IMR-90 (cell line): Measurements from ENCODE around the gene LARP4B. TPM values are rescaled to one million over a fixed set of nuclear protein-coding genes. Genes with fewer than 3 reads are reported as not detected.
A peak's percentile ranks its signal among the peaks of the same experiment; 100 is the strongest.

ENCODE experiments used
- ATAC-seq: fragments of 200-7000 bp; cut with Tn5 transposase; 2 replicates; pipeline ENCODE4 v1.9.1; 2020; ENCODE audit warnings: low read depth, mild to moderate bottlenecking, moderate library complexity
- BruUV-seq: library from RNA; stranded (reverse); fragments of 400-500 nt; replicated peaks from 2 replicates; lab custom pipeline; 2021; lab: Mats Ljungman, UMichigan
- CTCF ChIA-PET: fragments of 300-600 bp; formaldehyde crosslinking; extraction: SDS; loops from one replicate; lab custom pipeline; 2021; ENCODE audit warnings: antibody characterized with exemption; lab: Yijun Ruan, JAX
- POLR2A ChIA-PET: fragments of 300-600 bp; sonication (Branson Sonifier 250); formaldehyde crosslinking; loops from one replicate; lab custom pipeline; 2022; ENCODE audit warnings: antibody characterized with exemption; ENCODE audit not compliant: unreplicated experiment; lab: Charles Lee
- DNase-seq: peaks from one replicate; pipeline ENCODE4 v3.0.0; 2013
- H2AFZ ChIP-seq: replicated peaks from 2 replicates; pipeline ENCODE3; 2013; ENCODE audit warnings: low read length, mild to moderate bottlenecking; ENCODE audit not compliant: poor library complexity
- H2AK5ac ChIP-seq: 2 replicates; pipeline ENCODE4 v1.6.1; 2013; ENCODE audit warnings: low read depth, low read length, inconsistent platforms
- H2AK9ac ChIP-seq: replicated peaks from 2 replicates; pipeline ENCODE3; 2013; ENCODE audit warnings: mild to moderate bottlenecking, low read depth, low read length, moderate library complexity; ENCODE audit not compliant: poor library complexity
- H2BK120ac ChIP-seq: 2 replicates; pipeline ENCODE4 v1.6.1; 2013; ENCODE audit warnings: low read depth, low read length, inconsistent platforms
- H2BK15ac ChIP-seq: 3 replicates; pipeline ENCODE4 v1.6.1; 2013; ENCODE audit warnings: low read depth, low read length, inconsistent platforms
- H2BK20ac ChIP-seq: 2 replicates; pipeline ENCODE4 v1.6.1; 2013; ENCODE audit warnings: low read depth, mild to moderate bottlenecking, inconsistent platforms, low read length, moderate library complexity
- H2BK5ac ChIP-seq: 2 replicates; pipeline ENCODE4 v1.6.1; 2013; ENCODE audit warnings: mild to moderate bottlenecking, low read depth, low read length, inconsistent platforms; ENCODE audit not compliant: poor library complexity, severe bottlenecking
- H3K14ac ChIP-seq: replicated peaks from 2 replicates; pipeline ENCODE4 v1.6.1; 2013; ENCODE audit warnings: low read depth, low read length, inconsistent platforms
- H3K18ac ChIP-seq: 2 replicates; pipeline ENCODE4 v1.6.1; 2013; ENCODE audit warnings: low read depth, low read length, control low read depth
- H3K23ac ChIP-seq: 2 replicates; pipeline ENCODE4 v1.6.1; 2013; ENCODE audit warnings: low read depth, low read length, inconsistent platforms
- H3K27ac ChIP-seq: 2 replicates; pipeline ENCODE4 v1.5.1; 2013; ENCODE audit warnings: mild to moderate bottlenecking, control low read depth, low read length; ENCODE audit not compliant: insufficient read depth
- H3K27me3 ChIP-seq: 2 replicates; pipeline ENCODE4 v1.6.1; 2013; ENCODE audit warnings: low read length; ENCODE audit not compliant: control insufficient read depth, insufficient read depth
- H3K36me3 ChIP-seq: 2 replicates; pipeline ENCODE4 v1.6.1; 2013; ENCODE audit warnings: low read length, mixed read lengths; ENCODE audit not compliant: control insufficient read depth, insufficient read depth
- H3K4ac ChIP-seq: 2 replicates; pipeline ENCODE4 v1.6.1; 2013; ENCODE audit warnings: low read depth, low read length, inconsistent platforms
- H3K4me1 ChIP-seq: 2 replicates; pipeline ENCODE4 v1.6.1; 2013; ENCODE audit warnings: low read length, mixed read lengths; ENCODE audit not compliant: control insufficient read depth, insufficient read depth
- H3K4me2 ChIP-seq: 2 replicates; pipeline ENCODE4 v1.6.1; 2013; ENCODE audit warnings: low read depth, mild to moderate bottlenecking, control low read depth, low read length, moderate library complexity
- H3K4me3 ChIP-seq: 2 replicates; pipeline ENCODE4 v1.5.1; 2013; ENCODE audit warnings: low read depth, mild to moderate bottlenecking, control low read depth, low read length, moderate library complexity; ENCODE audit not compliant: insufficient read depth
- H3K56ac ChIP-seq: 2 replicates; pipeline ENCODE4 v1.6.1; 2013; ENCODE audit warnings: low read length, inconsistent platforms; ENCODE audit not compliant: insufficient read depth; ENCODE audit errors: extremely low read depth
- H3K79me1 ChIP-seq, 2 experiments: 2 replicates each; pipeline ENCODE4 v1.6.1; 2013; ENCODE audit warnings: low read length in 2 of 2, inconsistent platforms in 1 of 2, low read depth in 1 of 2
- H3K9ac ChIP-seq: 2 replicates; pipeline ENCODE4 v1.6.1; 2013; ENCODE audit warnings: low read depth, low read length, control low read depth
- H3K9me1 ChIP-seq: 2 replicates; pipeline ENCODE4 v1.6.1; 2013; ENCODE audit warnings: low read length, inconsistent platforms; ENCODE audit not compliant: insufficient read depth
- H3K9me3 ChIP-seq: 2 replicates; pipeline ENCODE4 v1.6.1; 2013; ENCODE audit warnings: low read length; ENCODE audit not compliant: control insufficient read depth, insufficient read depth
- H4K20me1 ChIP-seq: 2 replicates; pipeline ENCODE4 v1.6.1; 2013; ENCODE audit warnings: low read length, inconsistent platforms; ENCODE audit not compliant: insufficient read depth
- H4K5ac ChIP-seq: 2 replicates; pipeline ENCODE4 v1.6.1; 2013; ENCODE audit warnings: mild to moderate bottlenecking, low read depth, low read length, control low read depth
- H4K8ac ChIP-seq, 2 experiments: 2 replicates each; pipeline ENCODE4 v1.6.1; 2013; ENCODE audit warnings: low read depth in 2 of 2, low read length in 2 of 2, control low read depth in 1 of 2, inconsistent platforms in 1 of 2
- H4K91ac ChIP-seq: 2 replicates; pipeline ENCODE4 v1.6.1; 2013; ENCODE audit warnings: low read depth, low read length, inconsistent platforms; ENCODE audit not compliant: insufficient read depth
- BHLHE40 ChIP-seq: fragments of 150-350 bp; IDR thresholded peaks from 2 replicates; pipeline ENCODE4 v1.6.1; 2016; ENCODE audit warnings: mild to moderate bottlenecking, low read depth, low read length
- CEBPB ChIP-seq: IDR thresholded peaks from 2 replicates; pipeline ENCODE4 v1.6.1; 2012; ENCODE audit warnings: low read depth, low read length, improper control_type of control experiment
- CHD1 ChIP-seq: IDR thresholded peaks from 2 replicates; pipeline ENCODE4 v1.6.1; 2012; ENCODE audit warnings: low read depth, low read length, improper control_type of control experiment
- FOS ChIP-seq: fragments of 150-350 bp; IDR thresholded peaks from 2 replicates; pipeline ENCODE4 v1.6.1; 2016; ENCODE audit warnings: low read depth, low read length
- MAFK ChIP-seq: IDR thresholded peaks from 2 replicates; pipeline ENCODE4 v1.6.1; 2012; ENCODE audit warnings: low read depth, low read length, improper control_type of control experiment
- MAZ ChIP-seq: IDR thresholded peaks from 2 replicates; pipeline ENCODE4 v1.6.1; 2012; ENCODE audit warnings: low read depth, mild to moderate bottlenecking, low read length, improper control_type of control experiment, moderate library complexity, borderline replicate concordance
- MXI1 ChIP-seq: IDR thresholded peaks from 2 replicates; pipeline ENCODE4 v1.6.1; 2012; ENCODE audit warnings: low read depth, mild to moderate bottlenecking, low read length, moderate library complexity, borderline replicate concordance
- NFE2L2 ChIP-seq: fragments of 150-350 bp; IDR thresholded peaks from 2 replicates; pipeline ENCODE4 v1.6.1; 2016; ENCODE audit warnings: low read depth, mild to moderate bottlenecking, low read length
- POLR2A ChIP-seq: IDR thresholded peaks from 2 replicates; pipeline ENCODE4 v1.6.1; 2012; ENCODE audit warnings: mild to moderate bottlenecking, low read depth, low read length
- RAD21 ChIP-seq: IDR thresholded peaks from 2 replicates; pipeline ENCODE4 v1.6.1; 2012; ENCODE audit warnings: low read length, improper control_type of control experiment
- RCOR1 ChIP-seq: IDR thresholded peaks from 2 replicates; pipeline ENCODE4 v1.6.1; 2012; ENCODE audit warnings: mild to moderate bottlenecking, low read length, improper control_type of control experiment; ENCODE audit not compliant: insufficient replicate concordance
- SMC3 ChIP-seq: fragments of 150-350 bp; IDR thresholded peaks from 2 replicates; pipeline ENCODE4 v1.6.1; 2016; ENCODE audit warnings: low read depth, mild to moderate bottlenecking, antibody characterized with exemption, low read length, moderate library complexity
- WGBS, 2 experiments: methylation state at CpG; one replicate each; pipeline versions ENCODE4 v1.1.5 to v1.1.7; 2013; ENCODE audit warnings: missing lambda C conversion rate in 2 of 2; ENCODE audit not compliant: insufficient read length in 1 of 2; ENCODE audit errors: extremely low coverage in 2 of 2; 5-methylcytosine and 5-hydroxymethylcytosine counted together
- dilution Hi-C: fragments of 300-500 bp; cut with HindIII; formaldehyde crosslinking; loops from one replicate; pipeline ENCODE4 v1.14.3; 2018; ENCODE audit warnings: low sequenced_read_pairs; ENCODE audit not compliant: unreplicated experiment
- in situ Hi-C: fragments of 300-500 bp; cut with MboI; formaldehyde crosslinking; loops from 3 replicates; pipeline ENCODE4 v1.14.3; 2019; ENCODE audit warnings: low sequenced_read_pairs, inconsistent platforms, mixed read lengths
- intact Hi-C: fragments of 100-400 bp; cut with micrococcal nuclease; formaldehyde crosslinking; loops from 2 replicates; pipeline ENCODE4 v1.10.0; 2022
- polyA plus RNA-seq, 3 experiments: library from polyadenylated mRNA; depleted of rRNA; stranded (reverse); fragments of >200 nt; gene quantifications; 2 replicates each; pipeline ENCODE4 v1.2.3, GENCODE V29; 2012; ENCODE audit warnings: low replicate concordance in 1 of 3
- total RNA-seq: library from RNA; depleted of rRNA; stranded (reverse); fragments of >200 nt; gene quantifications from 2 replicates; pipeline ENCODE4 v1.2.3, GENCODE V29; 2012
- TF ChIP-seq, protein P1 (sequence below): fragments of 150-350 bp; IDR thresholded peaks from 2 replicates; pipeline ENCODE4 v1.6.1; 2016; ENCODE audit warnings: low read depth, mild to moderate bottlenecking, low read length, moderate library complexity, borderline replicate concordance
- TF ChIP-seq, protein P2 (sequence below): fragments of 150-350 bp; IDR thresholded peaks from 2 replicates; pipeline ENCODE4 v1.6.1; 2017; ENCODE audit warnings: mild to moderate bottlenecking, antibody characterized with exemption, low read length, low read depth
- TF ChIP-seq, protein P3 (sequence below): conservative IDR thresholded peaks from 2 replicates; pipeline ENCODE4 v1.5.1; 2012; ENCODE audit warnings: mild to moderate bottlenecking, low read depth, low read length, improper control_type of control experiment

Gene LARP4B
- total and polyA plus RNA-seq, 2 of the 4 experiments (the other 2 are of a cell fraction) = 24.3 to 25.5 TPM

DNA sequence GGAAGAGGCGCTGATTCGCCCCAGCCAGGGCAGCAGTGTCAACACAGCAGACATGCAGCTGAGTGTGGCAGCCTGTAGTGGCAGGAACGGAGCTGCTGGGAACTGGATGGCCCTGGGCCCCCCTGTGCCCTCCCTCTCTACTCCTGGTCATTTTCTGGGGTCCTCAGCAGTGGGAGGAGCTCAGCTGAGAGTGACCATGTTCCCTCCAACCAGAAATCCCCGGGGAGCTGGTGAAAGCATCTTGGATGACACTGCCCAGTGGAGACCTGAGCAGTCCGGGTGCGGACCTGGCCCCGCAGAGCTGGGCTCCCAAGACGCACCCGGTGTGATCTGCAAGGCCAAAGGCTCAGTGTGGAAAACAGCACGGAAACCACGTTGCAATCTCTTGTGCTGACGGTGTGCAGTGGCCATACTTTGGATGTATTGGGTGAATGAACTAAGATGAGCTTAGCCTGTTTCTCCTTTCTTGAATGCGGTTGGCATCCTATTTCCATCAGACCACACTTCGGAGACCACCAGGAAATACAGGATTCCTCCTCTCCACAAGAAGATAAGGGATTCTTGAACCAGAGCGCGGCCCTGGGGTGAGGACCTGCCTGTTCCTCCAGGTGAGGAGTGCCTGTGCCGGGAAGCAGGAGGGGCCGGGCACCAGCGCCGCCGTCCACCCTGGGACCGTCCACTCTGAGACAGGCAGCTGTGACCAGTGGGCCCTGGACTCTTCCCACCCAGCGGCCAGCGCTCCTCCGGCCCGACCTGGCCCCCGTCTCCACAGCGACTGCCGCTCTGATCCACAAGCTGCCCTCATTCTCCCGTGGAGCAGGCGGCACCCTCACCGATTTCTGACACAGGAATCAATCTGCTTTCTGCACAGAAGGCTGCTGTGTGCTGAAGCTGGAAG is 148.5 kb downstream of the LARP4B start:
- Histone ChIP-seq H3K9me1 (no peaks in the 10 kb centered on the region), H3K18ac (no peak overlapping the region), H2AFZ (peak overlapping the region; percentile 19), H3K56ac (no peak overlapping the region), H2BK5ac (no peak overlapping the region), H3K4me1 (peaks cover 5% of the 10 kb centered on the region), H2BK15ac (no peak overlapping the region), H4K20me1 (no peaks in the 10 kb centered on the region), H3K4ac (peak overlapping the region; percentile 56; the same call in 1 of the 2 replicates), H2AK5ac (peak overlapping the region; percentile 17), H3K36me3 (no peaks in the 10 kb centered on the region), H3K27me3 (peaks cover 2% of the 10 kb centered on the region; the same call in 1 of the 2 replicates), H4K5ac (no peak overlapping the region), H3K23ac (no peak overlapping the region), H3K4me3 (no peak overlapping the region), H3K79me1 (no peaks in the 10 kb centered on the region), H3K4me2 (no peak overlapping the region), H3K27ac (no peak overlapping the region), H3K9ac (no peak overlapping the region), H4K91ac (no peak overlapping the region), H4K8ac (no peak overlapping the region; a peak in 1 of 4 replicates), H2BK120ac (no peak overlapping the region), H2AK9ac (peak overlapping the region; percentile 61), H3K14ac (no peak overlapping the region), H2BK20ac (no peak overlapping the region), H3K9me3 (no peaks in the 10 kb centered on the region)
- dilution Hi-C loops = no loop called here
- WGBS, 2 experiments = 92% methylated on average over 8 of the region's 32 CpGs; no CpG with 5 or more reads in 1 of the 2 experiments
- ChIA-PET CTCF (no interaction called here), POLR2A (no interaction called here)
- ATAC-seq (no peak), DNase-seq (no peak)
- in situ Hi-C loops = no loop called here
- intact Hi-C loops = no loop called here
- no TSS peak for BruUV-seq
- TF ChIP-seq SMC3 (no peak), RAD21 (no peak), MAFK (no peak), POLR2A (no peak), NFE2L2 (no peak), BHLHE40 (no peak), RCOR1 (no peak), CHD1 (no peak), MAZ (no peak), CEBPB (no peak), MXI1 (no peak), FOS (no peak)
- TF ChIP-seq, protein P1, sequence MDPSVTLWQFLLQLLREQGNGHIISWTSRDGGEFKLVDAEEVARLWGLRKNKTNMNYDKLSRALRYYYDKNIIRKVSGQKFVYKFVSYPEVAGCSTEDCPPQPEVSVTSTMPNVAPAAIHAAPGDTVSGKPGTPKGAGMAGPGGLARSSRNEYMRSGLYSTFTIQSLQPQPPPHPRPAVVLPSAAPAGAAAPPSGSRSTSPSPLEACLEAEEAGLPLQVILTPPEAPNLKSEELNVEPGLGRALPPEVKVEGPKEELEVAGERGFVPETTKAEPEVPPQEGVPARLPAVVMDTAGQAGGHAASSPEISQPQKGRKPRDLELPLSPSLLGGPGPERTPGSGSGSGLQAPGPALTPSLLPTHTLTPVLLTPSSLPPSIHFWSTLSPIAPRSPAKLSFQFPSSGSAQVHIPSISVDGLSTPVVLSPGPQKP = no peak
- TF ChIP-seq, protein P2, sequence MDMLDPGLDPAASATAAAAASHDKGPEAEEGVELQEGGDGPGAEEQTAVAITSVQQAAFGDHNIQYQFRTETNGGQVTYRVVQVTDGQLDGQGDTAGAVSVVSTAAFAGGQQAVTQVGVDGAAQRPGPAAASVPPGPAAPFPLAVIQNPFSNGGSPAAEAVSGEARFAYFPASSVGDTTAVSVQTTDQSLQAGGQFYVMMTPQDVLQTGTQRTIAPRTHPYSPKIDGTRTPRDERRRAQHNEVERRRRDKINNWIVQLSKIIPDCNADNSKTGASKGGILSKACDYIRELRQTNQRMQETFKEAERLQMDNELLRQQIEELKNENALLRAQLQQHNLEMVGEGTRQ = no peak
- TF ChIP-seq, protein P3, sequence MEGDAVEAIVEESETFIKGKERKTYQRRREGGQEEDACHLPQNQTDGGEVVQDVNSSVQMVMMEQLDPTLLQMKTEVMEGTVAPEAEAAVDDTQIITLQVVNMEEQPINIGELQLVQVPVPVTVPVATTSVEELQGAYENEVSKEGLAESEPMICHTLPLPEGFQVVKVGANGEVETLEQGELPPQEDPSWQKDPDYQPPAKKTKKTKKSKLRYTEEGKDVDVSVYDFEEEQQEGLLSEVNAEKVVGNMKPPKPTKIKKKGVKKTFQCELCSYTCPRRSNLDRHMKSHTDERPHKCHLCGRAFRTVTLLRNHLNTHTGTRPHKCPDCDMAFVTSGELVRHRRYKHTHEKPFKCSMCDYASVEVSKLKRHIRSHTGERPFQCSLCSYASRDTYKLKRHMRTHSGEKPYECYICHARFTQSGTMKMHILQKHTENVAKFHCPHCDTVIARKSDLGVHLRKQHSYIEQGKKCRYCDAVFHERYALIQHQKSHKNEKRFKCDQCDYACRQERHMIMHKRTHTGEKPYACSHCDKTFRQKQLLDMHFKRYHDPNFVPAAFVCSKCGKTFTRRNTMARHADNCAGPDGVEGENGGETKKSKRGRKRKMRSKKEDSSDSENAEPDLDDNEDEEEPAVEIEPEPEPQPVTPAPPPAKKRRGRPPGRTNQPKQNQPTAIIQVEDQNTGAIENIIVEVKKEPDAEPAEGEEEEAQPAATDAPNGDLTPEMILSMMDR = no peak
